GM18499 (cell line): ENCODE results near the gene RAB20.
"Not testable (repeated sequence)": the region's sequence is repeated elsewhere in the genome, so short reads cannot be mapped to it uniquely, and the experiment has no call there.

Experiments
- ATAC-seq: cut with Tn5 transposase; IDR thresholded peaks from one replicate; pipeline ENCODE4 v1.9.1; 2021; ENCODE audit warnings: moderate number of reproducible peaks; ENCODE audit not compliant: insufficient read depth, unreplicated experiment

RAB20 gene

GRCh38 chr13:110576070-110576394 lies 14.5 kb upstream of the RAB20 start:
- no peak for ATAC-seq

- peak; percentile 48 for ATAC-seq
Measured at GRCh38 chr13:110575322-110576069, 14.0 kb upstream of the RAB20 start.

GRCh38 chr13:110574161-110574560 lies 12.6 kb upstream of the RAB20 start:
- ATAC-seq = no peak

GRCh38 chr13:110572778-110573118 lies 11.2 kb upstream of the RAB20 start:
- peak; percentile 66 for ATAC-seq

- ATAC-seq = no peak
Measured at GRCh38 chr13:110571896-110572777, 10.6 kb upstream of the RAB20 start.

GRCh38 chr13:110570886-110571285 lies 9.4 kb upstream of the RAB20 start:
- ATAC-seq = no peak

- not testable (repeated sequence) for ATAC-seq
Measured at GRCh38 chr13:110569962-110570361, 8.4 kb upstream of the RAB20 start.

GRCh38 chr13:110568612-110569011 lies 7.1 kb upstream of the RAB20 start:
- no peak for ATAC-seq

GRCh38 chr13:110566171-110566570 lies 4.6 kb upstream of the RAB20 start:
- ATAC-seq = no peak

GRCh38 chr13:110565296-110565695 lies 3.8 kb upstream of the RAB20 start:
- no peak for ATAC-seq

GRCh38 chr13:110564472-110564985 lies 3.0 kb upstream of the RAB20 start:
- no peak for ATAC-seq

GRCh38 chr13:110563463-110563774 lies 1.9 kb upstream of the RAB20 start:
- ATAC-seq = no peak

- ATAC-seq = no peak
Measured at GRCh38 chr13:110562696-110563462, 1.4 kb upstream of the RAB20 start.

- no peak for ATAC-seq
Measured at GRCh38 chr13:110562036-110562597, 595 bp upstream of the RAB20 start.

- ATAC-seq = no peak
Measured at GRCh38 chr13:110560601-110561343, 750 bp downstream of the RAB20 start.

- ATAC-seq = no peak
Measured at GRCh38 chr13:110559986-110560385, 1.5 kb downstream of the RAB20 start.

- ATAC-seq = no peak
Measured at GRCh38 chr13:110559429-110559943, 2.0 kb downstream of the RAB20 start.

GRCh38 chr13:110557610-110558305 lies 3.8 kb downstream of the RAB20 start:
- ATAC-seq = no peak

GRCh38 chr13:110557082-110557481 lies 4.4 kb downstream of the RAB20 start:
- ATAC-seq = no peak
